Measurements from ENCODE around the gene LEMD2.

- TF ChIP-seq CTCF (IDR thresholded peaks at IDR 0.05) (no peak), NR3C1 (IDR thresholded peaks at IDR 0.05) (no peak)
These were observed 59.9 kb downstream of the LEMD2 start for GRCh38 chr6:33729059-33729458.

Measured in A549 (cell line).